PC-3 (cell line): ENCODE data around the gene KCNJ10. TPM values are rescaled to one million over a fixed set of nuclear protein-coding genes. Genes with fewer than 3 reads are reported as not detected.

Experiments
- ATAC-seq: fragments of 200-7000 bp; cut with Tn5 transposase; 2 replicates; pipeline ENCODE4 v1.9.1; 2020; ENCODE audit warnings: mild to moderate bottlenecking, moderate library complexity
- BruUV-seq: library from RNA; stranded (reverse); fragments of 400-500 nt; replicated peaks from 2 replicates; lab custom pipeline; 2021; lab: Mats Ljungman, UMichigan
- CTCF ChIA-PET: fragments of 300-600 bp; sonication (Branson Sonifier 250); formaldehyde crosslinking; loops from one replicate; lab custom pipeline; 2022; ENCODE audit warnings: antibody characterized with exemption; lab: Charles Lee
- POLR2A ChIA-PET: fragments of 300-600 bp; sonication (Branson Sonifier 250); formaldehyde crosslinking; loops from one replicate; lab custom pipeline; 2022; ENCODE audit warnings: antibody characterized with exemption; ENCODE audit not compliant: unreplicated experiment; lab: Charles Lee
- DNase-seq: peaks from one replicate; pipeline ENCODE4 v3.0.0-alpha.2; 2015
- H2AFZ ChIP-seq: fragments of 300-600 bp; sonication (generic); 2 replicates; pipeline ENCODE4 v1.6.0; 2016; ENCODE audit warnings: antibody characterized with exemption, low read length
- H3F3A ChIP-seq: fragments of 300-600 bp; sonication (generic); one replicate; pipeline ENCODE4 v1.6.0; 2017; ENCODE audit warnings: antibody characterized with exemption, low read length, control low read depth, mild to moderate bottlenecking; ENCODE audit not compliant: unreplicated experiment
- H3K27ac ChIP-seq: fragments of 300-600 bp; sonication (generic); 2 replicates; pipeline ENCODE4 v1.5.1; 2016; ENCODE audit warnings: mild to moderate bottlenecking, low read length
- H3K27me3 ChIP-seq: fragments of 300-600 bp; sonication (generic); 2 replicates; pipeline ENCODE4 v1.6.1; 2016; ENCODE audit warnings: low read length, mixed read lengths
- H3K36me3 ChIP-seq: fragments of 300-600 bp; sonication (generic); 2 replicates; pipeline ENCODE4 v1.6.1; 2016; ENCODE audit warnings: low read depth, mixed run types, low read length, mixed read lengths
- H3K4me1 ChIP-seq: fragments of 300-600 bp; sonication (generic); 2 replicates; pipeline ENCODE4 v1.5.1; 2016; ENCODE audit warnings: low read length; ENCODE audit not compliant: insufficient read depth
- H3K4me2 ChIP-seq: fragments of 300-600 bp; sonication (generic); 2 replicates; pipeline ENCODE4 v1.6.0; 2016; ENCODE audit warnings: low read length
- H3K4me3 ChIP-seq: fragments of 300-600 bp; sonication (generic); 2 replicates; pipeline ENCODE4 v1.5.1; 2016; ENCODE audit warnings: mild to moderate bottlenecking, low read length, mixed read lengths
- H3K79me2 ChIP-seq: fragments of 300-600 bp; sonication (generic); 2 replicates; pipeline ENCODE4 v1.6.1; 2017; ENCODE audit warnings: low read length, mixed read lengths
- H3K9ac ChIP-seq: fragments of 300-600 bp; sonication (generic); 2 replicates; pipeline ENCODE4 v1.6.0; 2016; ENCODE audit warnings: mild to moderate bottlenecking, low read length
- H3K9me2 ChIP-seq: fragments of 300-600 bp; sonication (generic); replicated peaks from 2 replicates; pipeline ENCODE4 v1.6.1; 2016; ENCODE audit warnings: mixed run types, low read length, mixed read lengths
- H3K9me3 ChIP-seq: fragments of 300-600 bp; sonication (generic); 2 replicates; pipeline ENCODE4 v1.6.1; 2016; ENCODE audit warnings: low read length, mixed read lengths
- H4K20me1 ChIP-seq: fragments of 300-600 bp; sonication (generic); 2 replicates; pipeline ENCODE4 v1.6.1; 2016; ENCODE audit warnings: low read length, mixed read lengths
- EZH2 ChIP-seq: fragments of 300-600 bp; sonication (generic); IDR thresholded peaks from one replicate; pipeline ENCODE4 v1.6.1; 2017; ENCODE audit warnings: antibody characterized with exemption, mild to moderate bottlenecking, low read length; ENCODE audit not compliant: unreplicated experiment
- EZH2phosphoT487 ChIP-seq: fragments of 300-600 bp; sonication (generic); IDR thresholded peaks from 2 replicates; pipeline ENCODE4 v1.6.1; 2018; ENCODE audit warnings: mild to moderate bottlenecking, antibody characterized with exemption, low read length, borderline replicate concordance
- intact Hi-C: fragments of 100-400 bp; cut with micrococcal nuclease; formaldehyde crosslinking; loops from 2 replicates; pipeline ENCODE4 v1.9.0; 2023
- total RNA-seq: library from RNA; depleted of rRNA; stranded (reverse); fragments of >200 nt; gene quantifications from 2 replicates; pipeline ENCODE4 v1.2.3, GENCODE V29; 2014
- TF ChIP-seq, protein P1 (sequence below): fragments of 300-600 bp; sonication (generic); conservative IDR thresholded peaks from 2 replicates; pipeline ENCODE4 v1.5.1; 2017; ENCODE audit warnings: antibody characterized with exemption, low read depth, mild to moderate bottlenecking, low read length

The KCNJ10 gene
- total RNA-seq, 1 experiment from 2014 or later = 0.15 TPM

- no peak overlapping the region for H3K4me3 ChIP-seq
- no peak overlapping the region for H3K9ac ChIP-seq
- TF ChIP-seq EZH2 = no peak
- no peak for TF ChIP-seq EZH2phosphoT487
- H3K4me1 ChIP-seq = peaks cover 7% of the 10 kb centered on the region; the same call in 1 of the 2 replicates
- H3K27ac ChIP-seq = no peak overlapping the region
- POLR2A ChIA-PET = no interaction called here
- H2AFZ ChIP-seq = no peak overlapping the region
- no peaks in the 10 kb centered on the region for H3F3A ChIP-seq
- H3K9me2 ChIP-seq = 0 out of 2 replicates have a peak, but pooled peaks cover 8% of the 10 kb centered on the region
- H3K27me3 ChIP-seq = peaks cover 8% of the 10 kb centered on the region; the same call in 1 of the 2 replicates
- no peaks in the 10 kb centered on the region for H4K20me1 ChIP-seq
- DNase-seq (no peak), ATAC-seq (no peak)
- H3K79me2 ChIP-seq = no peaks in the 10 kb centered on the region
- intact Hi-C loops = no loop called here
- no TSS peak for BruUV-seq
- no peaks in the 10 kb centered on the region for H3K36me3 ChIP-seq
- CTCF ChIA-PET = no interaction called here
- H3K9me3 ChIP-seq = no peaks in the 10 kb centered on the region
- no peak overlapping the region for H3K4me2 ChIP-seq
Observed at GRCh38 chr1:159985473-159985872, 84.5 kb downstream of the KCNJ10 start.

- H4K20me1 ChIP-seq = no peaks in the 10 kb centered on the region
- no peaks in the 10 kb centered on the region for H3K79me2 ChIP-seq
- no peaks in the 10 kb centered on the region for H3F3A ChIP-seq
- no peaks in the 10 kb centered on the region for H3K4me1 ChIP-seq
- no peak overlapping the region for H3K27ac ChIP-seq
- no peak for TF ChIP-seq EZH2phosphoT487
- TF ChIP-seq, protein P1, sequence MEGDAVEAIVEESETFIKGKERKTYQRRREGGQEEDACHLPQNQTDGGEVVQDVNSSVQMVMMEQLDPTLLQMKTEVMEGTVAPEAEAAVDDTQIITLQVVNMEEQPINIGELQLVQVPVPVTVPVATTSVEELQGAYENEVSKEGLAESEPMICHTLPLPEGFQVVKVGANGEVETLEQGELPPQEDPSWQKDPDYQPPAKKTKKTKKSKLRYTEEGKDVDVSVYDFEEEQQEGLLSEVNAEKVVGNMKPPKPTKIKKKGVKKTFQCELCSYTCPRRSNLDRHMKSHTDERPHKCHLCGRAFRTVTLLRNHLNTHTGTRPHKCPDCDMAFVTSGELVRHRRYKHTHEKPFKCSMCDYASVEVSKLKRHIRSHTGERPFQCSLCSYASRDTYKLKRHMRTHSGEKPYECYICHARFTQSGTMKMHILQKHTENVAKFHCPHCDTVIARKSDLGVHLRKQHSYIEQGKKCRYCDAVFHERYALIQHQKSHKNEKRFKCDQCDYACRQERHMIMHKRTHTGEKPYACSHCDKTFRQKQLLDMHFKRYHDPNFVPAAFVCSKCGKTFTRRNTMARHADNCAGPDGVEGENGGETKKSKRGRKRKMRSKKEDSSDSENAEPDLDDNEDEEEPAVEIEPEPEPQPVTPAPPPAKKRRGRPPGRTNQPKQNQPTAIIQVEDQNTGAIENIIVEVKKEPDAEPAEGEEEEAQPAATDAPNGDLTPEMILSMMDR = no peak
- TF ChIP-seq EZH2 = no peak
- no peak overlapping the region for H3K9ac ChIP-seq
- H2AFZ ChIP-seq = no peak overlapping the region
- intact Hi-C loops = no loop called here
- CTCF ChIA-PET = no interaction called here
- H3K27me3 ChIP-seq = peaks cover 8% of the 10 kb centered on the region; the same call in 1 of the 2 replicates
- no peaks in the 10 kb centered on the region for H3K36me3 ChIP-seq
- no peak for DNase-seq
- POLR2A ChIA-PET = no interaction called here
- H3K4me2 ChIP-seq = no peak overlapping the region
- no peaks in the 10 kb centered on the region for H3K9me3 ChIP-seq
- H3K4me3 ChIP-seq = no peak overlapping the region
- 0 out of 2 replicates have a peak, but pooled peaks cover 5% of the 10 kb centered on the region for H3K9me2 ChIP-seq
- no TSS peak for BruUV-seq
- ATAC-seq = no peak
Observed at GRCh38 chr1:159983681-159984080, 86.3 kb downstream of the KCNJ10 start.

DNA sequence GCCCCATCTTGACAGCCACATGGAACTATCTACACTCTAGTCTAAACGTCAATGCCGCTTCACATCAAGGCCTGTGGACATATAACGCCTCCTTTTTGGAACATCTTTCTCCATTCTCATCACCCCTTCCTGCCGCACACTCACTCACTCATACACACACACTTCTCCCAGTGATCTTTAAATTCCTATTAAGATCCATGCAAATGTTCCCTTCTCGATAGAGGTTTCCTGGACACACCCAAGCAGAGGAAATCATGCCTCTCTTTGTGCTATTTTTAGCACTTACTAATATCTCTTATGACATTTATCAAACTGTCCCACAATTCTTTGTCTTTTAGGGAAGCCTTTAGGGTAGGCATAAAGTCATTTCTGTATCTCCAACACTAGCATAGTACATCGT lies 87.7 kb downstream of the KCNJ10 start:
- H3K9me2 ChIP-seq = 0 out of 2 replicates have a peak, but pooled peaks cover 5% of the 10 kb centered on the region
- H3K4me3 ChIP-seq = no peak overlapping the region
- intact Hi-C loops = no loop called here
- no peak overlapping the region for H3K9ac ChIP-seq
- TF ChIP-seq EZH2phosphoT487 (no peak), EZH2 (no peak)
- TF ChIP-seq, protein P1 = no peak
- ChIA-PET POLR2A (no interaction called here), CTCF (no interaction called here)
- H3F3A ChIP-seq = no peaks in the 10 kb centered on the region
- H3K27ac ChIP-seq = no peak overlapping the region
- H3K36me3 ChIP-seq = no peaks in the 10 kb centered on the region
- no peaks in the 10 kb centered on the region for H4K20me1 ChIP-seq
- no peaks in the 10 kb centered on the region for H3K4me1 ChIP-seq
- DNase-seq (no peak), ATAC-seq (no peak)
- no TSS peak for BruUV-seq
- H3K9me3 ChIP-seq = no peaks in the 10 kb centered on the region
- H3K79me2 ChIP-seq = no peaks in the 10 kb centered on the region
- no peak overlapping the region for H3K4me2 ChIP-seq
- H2AFZ ChIP-seq = no peak overlapping the region
- peaks cover 8% of the 10 kb centered on the region; the same call in 1 of the 2 replicates for H3K27me3 ChIP-seq
